Measurements from ENCODE around the gene SCN7A. TPM values are rescaled to one million over a fixed set of nuclear protein-coding genes. Genes with fewer than 3 reads are reported as not detected.

SCN7A gene
- total RNA-seq (100 to 1,000 TPM in 1 of 2 donors, 10 to 100 TPM in 1; 39.8 to 178 TPM), polyA plus RNA-seq (1 to 10 TPM; 6.1 to 7.5 TPM)
- long read RNA-seq, donor 1, partial matches to known transcripts: 12 of 12 reads
- long read RNA-seq, donor 1, other reads (novel, unspliced or antisense): 0 of 12 reads
- long read RNA-seq, donor 2: 0 reads
- long read RNA-seq, donor 3, full-length matches to known transcripts: 1 of 1 reads
- long read RNA-seq, donor 3, partial matches to known transcripts: 0 of 1 reads
- long read RNA-seq, donor 3, other reads (novel, unspliced or antisense): 0 of 1 reads
- long read RNA-seq, donor 4: 0 reads
- long read RNA-seq, donor 5, full-length matches to known transcripts: 1 of 6 reads
- long read RNA-seq, donor 5, partial matches to known transcripts: 5 of 6 reads
- long read RNA-seq, donor 5, other reads (novel, unspliced or antisense): 0 of 6 reads

DNA sequence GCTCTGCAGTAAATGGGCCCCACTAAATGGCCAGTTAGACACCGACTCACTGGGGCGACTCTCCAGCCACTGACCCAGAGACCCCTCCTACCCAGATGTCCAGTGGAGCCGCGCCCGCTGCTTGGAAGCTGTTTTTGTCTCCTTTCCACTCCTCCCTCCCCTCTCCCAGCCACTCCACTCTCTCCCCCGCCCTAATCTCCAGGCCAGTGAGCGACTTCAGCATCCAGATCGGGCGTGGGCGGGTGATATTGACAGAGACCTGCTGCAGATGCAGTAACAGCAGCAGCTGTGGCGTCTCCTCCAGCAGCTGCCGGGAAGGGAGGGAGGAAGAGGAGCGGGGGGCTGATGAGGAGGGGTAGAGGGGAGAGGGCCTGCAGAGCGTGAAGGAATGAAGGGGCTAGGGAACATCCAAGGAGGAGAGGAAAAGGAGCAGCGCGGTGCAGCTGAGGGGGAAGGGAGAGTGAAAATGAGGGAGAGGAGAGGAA is at the start of gene SCN7A:
TSS of gene SCN7A (minus strand) at position 110 of the 485 bp plus-strand sequence. CDS start 16,553 bp downstream, outside the sequence.
- peak within 1 kb of the TSS in 1 of 2 donors; percentile 63 for H3K9ac ChIP-seq (ENCODE audit: insufficient read depth in 1 of 2, low read length in 2 of 2)
- H3K9me3 ChIP-seq (ENCODE audit: control insufficient read depth in 4 of 4, insufficient read depth in 3 of 4, low read length in 3 of 4): no peaks in the 10 kb centered on the region
- H3K27ac ChIP-seq (ENCODE audit: low read depth in 1 of 2, low read length in 1 of 2): peak within 1 kb of the TSS in 1 of 2 donors; percentile 30
- H3K36me3 ChIP-seq (ENCODE audit: control insufficient read depth in 4 of 4, insufficient read depth in 4 of 4, low read length in 4 of 4): peaks cover 0 to 4% (median 1%) of the 10 kb centered on the region in 4 donors
- no peaks in the 10 kb centered on the region for H3K27me3 ChIP-seq (ENCODE audit: control insufficient read depth in 3 of 3, insufficient read depth in 3 of 3, low read length in 2 of 3)
- TF ChIP-seq, protein P1, sequence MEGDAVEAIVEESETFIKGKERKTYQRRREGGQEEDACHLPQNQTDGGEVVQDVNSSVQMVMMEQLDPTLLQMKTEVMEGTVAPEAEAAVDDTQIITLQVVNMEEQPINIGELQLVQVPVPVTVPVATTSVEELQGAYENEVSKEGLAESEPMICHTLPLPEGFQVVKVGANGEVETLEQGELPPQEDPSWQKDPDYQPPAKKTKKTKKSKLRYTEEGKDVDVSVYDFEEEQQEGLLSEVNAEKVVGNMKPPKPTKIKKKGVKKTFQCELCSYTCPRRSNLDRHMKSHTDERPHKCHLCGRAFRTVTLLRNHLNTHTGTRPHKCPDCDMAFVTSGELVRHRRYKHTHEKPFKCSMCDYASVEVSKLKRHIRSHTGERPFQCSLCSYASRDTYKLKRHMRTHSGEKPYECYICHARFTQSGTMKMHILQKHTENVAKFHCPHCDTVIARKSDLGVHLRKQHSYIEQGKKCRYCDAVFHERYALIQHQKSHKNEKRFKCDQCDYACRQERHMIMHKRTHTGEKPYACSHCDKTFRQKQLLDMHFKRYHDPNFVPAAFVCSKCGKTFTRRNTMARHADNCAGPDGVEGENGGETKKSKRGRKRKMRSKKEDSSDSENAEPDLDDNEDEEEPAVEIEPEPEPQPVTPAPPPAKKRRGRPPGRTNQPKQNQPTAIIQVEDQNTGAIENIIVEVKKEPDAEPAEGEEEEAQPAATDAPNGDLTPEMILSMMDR (IDR thresholded peaks at IDR 0.05; ENCODE audit: control extremely low read depth, extremely low read depth): no peak
- peak within 1 kb of the TSS; percentile 29 for H3K4me3 ChIP-seq
- DNase-seq (peak; percentile 98 to 99 (median 99)), ATAC-seq (ENCODE audit: insufficient read depth, low FRiP score) (peak; percentile 83)
- H3K4me1 ChIP-seq (ENCODE audit: control insufficient read depth in 5 of 5, insufficient read depth in 5 of 5, low read length in 5 of 5): peaks cover 0 to 61% (median 0%) of the 10 kb centered on the region in 5 donors
- 15 to 23% methylated on average over 16 of the region's 16 CpGs for WGBS, 2 donors

DNA sequence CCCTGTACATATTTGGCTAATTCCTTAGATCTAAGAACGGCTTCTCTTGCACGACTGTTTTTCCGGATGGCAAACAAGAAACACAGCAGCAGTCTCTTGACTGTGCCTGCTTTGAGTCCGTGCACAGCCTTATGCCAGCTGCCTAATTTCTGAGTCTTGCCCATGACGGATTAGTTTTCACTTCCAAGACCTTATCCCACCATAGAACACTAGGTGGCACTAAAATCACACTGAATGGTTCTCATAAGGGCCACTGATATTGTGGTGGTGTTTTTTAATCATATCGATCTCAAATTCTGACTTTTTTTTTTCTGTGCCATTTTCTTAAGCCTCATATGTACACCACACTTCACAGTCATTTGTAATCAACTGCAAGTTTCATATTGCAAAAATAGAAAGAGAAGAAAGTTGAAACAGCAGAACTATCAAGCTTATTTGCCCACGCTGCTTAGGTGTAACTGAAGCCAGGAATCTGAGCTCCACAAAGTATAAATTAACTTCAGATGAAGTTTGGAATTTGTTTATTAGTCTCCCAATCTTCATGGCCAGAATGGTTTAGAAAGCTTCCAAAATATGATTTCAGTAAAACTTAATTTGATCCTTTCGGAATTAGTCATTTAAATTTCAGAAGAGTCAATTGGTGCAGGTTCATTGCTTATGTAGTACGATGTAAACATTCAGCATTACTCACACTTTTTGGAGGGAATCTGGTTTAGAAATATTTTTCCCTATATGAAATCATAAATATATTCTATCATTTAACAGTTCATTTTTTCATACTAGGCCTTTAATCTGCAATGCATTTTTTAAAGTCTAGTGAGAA is 45.5 kb upstream of the SCN7A start:
- peak overlapping the region in 1 of 2 donors; percentile 51 for H3K9ac ChIP-seq (ENCODE audit: insufficient read depth in 1 of 2, low read length in 2 of 2)
- peak; percentile 28 to 84 (median 82) for DNase-seq
- peaks cover 0 to 6% (median 0%) of the 10 kb centered on the region in 5 donors for H3K4me1 ChIP-seq (ENCODE audit: control insufficient read depth in 5 of 5, insufficient read depth in 5 of 5, low read length in 5 of 5)
- H3K27me3 ChIP-seq (ENCODE audit: control insufficient read depth in 3 of 3, insufficient read depth in 3 of 3, low read length in 2 of 3): no peaks in the 10 kb centered on the region
- H3K9me3 ChIP-seq (ENCODE audit: control insufficient read depth in 4 of 4, insufficient read depth in 3 of 4, low read length in 3 of 4): no peaks in the 10 kb centered on the region
- H3K36me3 ChIP-seq (ENCODE audit: control insufficient read depth in 4 of 4, insufficient read depth in 4 of 4, low read length in 4 of 4): no peaks in the 10 kb centered on the region
- H3K27ac ChIP-seq (ENCODE audit: low read depth in 1 of 2, low read length in 1 of 2): no peak overlapping the region
- TF ChIP-seq, protein P1 (IDR thresholded peaks at IDR 0.05; ENCODE audit: control extremely low read depth, extremely low read depth): peak; percentile 48
- WGBS, 2 donors: 29 to 32% methylated on average over 9 of the region's 9 CpGs
- H3K4me3 ChIP-seq: no peak overlapping the region
- ATAC-seq (ENCODE audit: insufficient read depth, low FRiP score): peak; percentile 75

DNA sequence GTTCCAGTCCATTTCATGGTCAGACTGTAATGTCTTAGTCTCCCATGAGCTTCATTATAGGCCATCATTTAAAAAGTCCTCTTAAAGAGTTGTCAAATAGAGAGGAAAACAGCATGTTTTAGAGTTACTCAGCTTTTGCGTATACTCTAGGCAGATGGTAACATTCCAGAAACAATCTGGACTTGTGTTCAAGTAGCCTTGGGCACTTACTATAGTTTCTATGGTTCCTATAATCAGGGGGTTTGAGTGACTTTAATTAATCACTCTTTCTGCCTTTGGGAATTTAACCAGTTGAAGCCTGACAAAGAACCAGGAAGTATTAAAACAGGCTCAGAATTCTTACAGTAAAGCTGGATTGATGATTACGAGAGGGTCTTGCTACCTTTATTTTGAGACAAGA is 42.1 kb upstream of the SCN7A start:
- Histone ChIP-seq H3K9me3 (ENCODE audit: control insufficient read depth in 4 of 4, insufficient read depth in 3 of 4, low read length in 3 of 4) (no peaks in the 10 kb centered on the region), H3K4me3 (no peak overlapping the region), H3K4me1 (ENCODE audit: control insufficient read depth in 5 of 5, insufficient read depth in 5 of 5, low read length in 5 of 5) (peaks cover 0 to 6% (median 0%) of the 10 kb centered on the region in 5 donors), H3K9ac (ENCODE audit: insufficient read depth in 1 of 2, low read length in 2 of 2) (no peak overlapping the region), H3K36me3 (ENCODE audit: control insufficient read depth in 4 of 4, insufficient read depth in 4 of 4, low read length in 4 of 4) (no peaks in the 10 kb centered on the region), H3K27ac (ENCODE audit: low read depth in 1 of 2, low read length in 1 of 2) (no peak overlapping the region), H3K27me3 (ENCODE audit: control insufficient read depth in 3 of 3, insufficient read depth in 3 of 3, low read length in 2 of 3) (no peaks in the 10 kb centered on the region)
- ATAC-seq (ENCODE audit: insufficient read depth, low FRiP score) (no peak), DNase-seq (no peak)
- TF ChIP-seq, protein P1 (IDR thresholded peaks at IDR 0.05; ENCODE audit: control extremely low read depth, extremely low read depth): no peak
- WGBS, 2 donors: 89 to 91% methylated on average over 2 of the region's 2 CpGs

Data from lung (tissue), 16 donors.